HEK293 (cell line): ENCODE data around the gene COL12A1.

ENCODE experiments used
- CTCF ChIA-PET: fragments of 350-600 bp; formaldehyde crosslinking; extraction: SDS; loops from one replicate; lab custom pipeline; 2021; ENCODE audit warnings: antibody characterized with exemption; lab: Yijun Ruan, JAX
- POLR2A ChIA-PET: fragments of 300-600 bp; formaldehyde crosslinking; extraction: SDS; loops from one replicate; lab custom pipeline; 2020; ENCODE audit warnings: antibody characterized with exemption, inconsistent platforms; lab: Yijun Ruan, JAX
- H3K27ac ChIP-seq: fragments of 200-500 bp; sonication (Bioruptor generic); 2 replicates; pipeline ENCODE4 v1.5.1; 2014; ENCODE audit warnings: low read depth, low read length, control low read depth, inconsistent platforms; ENCODE audit errors: extremely low read depth
- H3K36me3 ChIP-seq, 2 experiments: fragments of 200-500 bp in 1 of 2; sonication (Bioruptor generic) in 1 of 2; 1 replicate in 1 of 2; 2 replicates in 1 of 2; pipeline ENCODE4 v1.5.1; 2014 to 2017; ENCODE audit warnings: inconsistent platforms in 2 of 2, low read length in 2 of 2; ENCODE audit not compliant: control insufficient read depth in 2 of 2, insufficient read depth in 1 of 2
- H3K4me1 ChIP-seq: fragments of 200-500 bp; sonication (Bioruptor generic); 2 replicates; pipeline ENCODE4 v1.5.1; 2014; ENCODE audit warnings: mild to moderate bottlenecking, low read length, inconsistent platforms; ENCODE audit not compliant: control insufficient read depth, insufficient read depth
- H3K4me3 ChIP-seq: 2 replicates; pipeline ENCODE4 v1.5.1; 2011; ENCODE audit warnings: low read depth, mild to moderate bottlenecking, control low read depth, low read length, moderate library complexity
- H3K9me3 ChIP-seq: fragments of 200-500 bp; sonication (Bioruptor generic); 2 replicates; pipeline ENCODE4 v1.5.1; 2014; ENCODE audit warnings: low read depth, low read length, inconsistent platforms; ENCODE audit not compliant: control insufficient read depth, insufficient read depth
- BCL11B ChIP-seq: fragments of 450-650 bp; formaldehyde crosslinking; IDR thresholded peaks from 2 replicates; pipeline ENCODE4 v1.5.1; 2016; ENCODE audit warnings: low read depth, missing biosample characterization, missing genetic modification characterization
- GLI2 ChIP-seq: fragments of 450-650 bp; formaldehyde crosslinking; IDR thresholded peaks from 2 replicates; pipeline ENCODE4; 2017; ENCODE audit warnings: missing biosample characterization, missing genetic modification characterization, low read depth, borderline replicate concordance
- GLI4 ChIP-seq: fragments of 450-650 bp; formaldehyde crosslinking; IDR thresholded peaks from 2 replicates; pipeline ENCODE4 v1.5.1; 2016; ENCODE audit warnings: missing biosample characterization, missing genetic modification characterization
- KLF1 ChIP-seq: fragments of 450-650 bp; formaldehyde crosslinking; IDR thresholded peaks from 2 replicates; pipeline ENCODE4 v1.5.1; 2016; ENCODE audit warnings: missing biosample characterization, missing genetic modification characterization
- ZBTB7A ChIP-seq: fragments of 450-650 bp; formaldehyde crosslinking; IDR thresholded peaks from 2 replicates; pipeline ENCODE4 v1.5.1; 2016; ENCODE audit warnings: low read depth, missing biosample characterization, missing genetic modification characterization
- ZFP41 ChIP-seq: fragments of 450-650 bp; formaldehyde crosslinking; IDR thresholded peaks from 2 replicates; pipeline ENCODE4 v1.5.1; 2016; ENCODE audit warnings: missing biosample characterization, missing genetic modification characterization, borderline replicate concordance
- ZIC2 ChIP-seq: fragments of 450-650 bp; formaldehyde crosslinking; IDR thresholded peaks from 2 replicates; pipeline ENCODE4 v1.5.1; 2016; ENCODE audit warnings: missing biosample characterization, missing genetic modification characterization
- ZNF202 ChIP-seq: fragments of 450-650 bp; formaldehyde crosslinking; IDR thresholded peaks from 2 replicates; pipeline ENCODE4 v1.5.1; 2016; ENCODE audit warnings: missing biosample characterization, missing genetic modification characterization, borderline replicate concordance
- ZNF214 ChIP-seq: fragments of 450-650 bp; formaldehyde crosslinking; IDR thresholded peaks from 2 replicates; pipeline ENCODE4 v1.5.1; 2017; ENCODE audit warnings: missing biosample characterization, mild to moderate bottlenecking, missing genetic modification characterization, borderline replicate concordance
- ZNF266 ChIP-seq: fragments of 450-650 bp; formaldehyde crosslinking; IDR thresholded peaks from 2 replicates; pipeline ENCODE4 v1.5.1; 2016; ENCODE audit warnings: missing biosample characterization, missing genetic modification characterization, low read depth
- ZNF629 ChIP-seq: fragments of 450-650 bp; formaldehyde crosslinking; IDR thresholded peaks from 2 replicates; pipeline ENCODE4 v1.5.1; 2017; ENCODE audit warnings: missing biosample characterization, missing genetic modification characterization
- ZNF677 ChIP-seq: fragments of 450-650 bp; IDR thresholded peaks from 2 replicates; pipeline ENCODE4 v1.5.0; 2018; ENCODE audit warnings: missing biosample characterization, mild to moderate bottlenecking, missing genetic modification characterization, moderate library complexity
- ZNF747 ChIP-seq: fragments of 450-650 bp; formaldehyde crosslinking; IDR thresholded peaks from 2 replicates; pipeline ENCODE4 v1.5.1; 2016; ENCODE audit warnings: missing biosample characterization, missing genetic modification characterization
- ZNF768 ChIP-seq: fragments of 450-650 bp; formaldehyde crosslinking; IDR thresholded peaks from 2 replicates; pipeline ENCODE4 v1.5.1; 2018; ENCODE audit warnings: missing biosample characterization, mild to moderate bottlenecking, missing genetic modification characterization
- TF ChIP-seq, protein P1 (sequence below): fragments of 450-650 bp; formaldehyde crosslinking; IDR thresholded peaks from 2 replicates; pipeline ENCODE4 v1.5.1; 2016; ENCODE audit warnings: missing biosample characterization, missing genetic modification characterization
- TF ChIP-seq, protein P2 (sequence below): fragments of 450-650 bp; formaldehyde crosslinking; IDR thresholded peaks from 2 replicates; pipeline ENCODE4 v1.5.1; 2016; ENCODE audit warnings: missing biosample characterization, missing genetic modification characterization
- TF ChIP-seq, protein P3 (sequence below): fragments of 450-650 bp; formaldehyde crosslinking; IDR thresholded peaks from 2 replicates; pipeline ENCODE4 v1.5.1; 2017; ENCODE audit warnings: missing biosample characterization, mild to moderate bottlenecking, missing genetic modification characterization, moderate library complexity

COL12A1 gene

DNA sequence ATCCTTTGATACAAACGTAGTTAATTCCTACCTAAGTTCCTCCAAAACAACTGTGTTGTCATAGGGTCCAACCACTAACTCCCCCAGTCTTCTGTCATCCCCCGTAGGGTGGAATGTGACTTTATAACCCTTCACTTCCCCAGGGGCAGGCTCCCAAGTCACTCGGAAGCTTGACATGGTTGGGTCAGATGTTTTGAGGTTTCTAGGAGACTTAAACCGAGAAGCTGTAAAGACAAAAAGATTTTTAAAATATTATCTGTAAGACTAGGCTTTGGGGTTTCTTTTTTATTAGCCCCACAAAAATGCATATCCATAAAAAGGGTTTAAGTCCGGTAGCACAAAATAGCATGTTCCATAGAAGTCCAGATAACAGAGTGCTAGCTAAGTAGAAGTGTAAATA, 50.2 kb downstream of the COL12A1 start (continued):
- TF ChIP-seq, protein P1, sequence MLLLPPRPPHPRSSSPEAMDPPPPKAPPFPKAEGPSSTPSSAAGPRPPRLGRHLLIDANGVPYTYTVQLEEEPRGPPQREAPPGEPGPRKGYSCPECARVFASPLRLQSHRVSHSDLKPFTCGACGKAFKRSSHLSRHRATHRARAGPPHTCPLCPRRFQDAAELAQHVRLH = no peak
- TF ChIP-seq, protein P2, sequence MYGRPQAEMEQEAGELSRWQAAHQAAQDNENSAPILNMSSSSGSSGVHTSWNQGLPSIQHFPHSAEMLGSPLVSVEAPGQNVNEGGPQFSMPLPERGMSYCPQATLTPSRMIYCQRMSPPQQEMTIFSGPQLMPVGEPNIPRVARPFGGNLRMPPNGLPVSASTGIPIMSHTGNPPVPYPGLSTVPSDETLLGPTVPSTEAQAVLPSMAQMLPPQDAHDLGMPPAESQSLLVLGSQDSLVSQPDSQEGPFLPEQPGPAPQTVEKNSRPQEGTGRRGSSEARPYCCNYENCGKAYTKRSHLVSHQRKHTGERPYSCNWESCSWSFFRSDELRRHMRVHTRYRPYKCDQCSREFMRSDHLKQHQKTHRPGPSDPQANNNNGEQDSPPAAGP (tag by site-specific recombination) = no peak
- TF ChIP-seq ZNF747 (tag by site-specific recombination) (no peak), KLF1 (tag by site-specific recombination) (no peak), ZNF266 (tag by site-specific recombination) (no peak), ZFP41 (tag by site-specific recombination) (no peak), ZBTB7A (tag by site-specific recombination) (no peak), ZNF768 (tag by site-specific recombination) (no peak), ZNF202 (tag by site-specific recombination) (no peak), ZIC2 (tag by site-specific recombination) (no peak)
- TF ChIP-seq, protein P3, sequence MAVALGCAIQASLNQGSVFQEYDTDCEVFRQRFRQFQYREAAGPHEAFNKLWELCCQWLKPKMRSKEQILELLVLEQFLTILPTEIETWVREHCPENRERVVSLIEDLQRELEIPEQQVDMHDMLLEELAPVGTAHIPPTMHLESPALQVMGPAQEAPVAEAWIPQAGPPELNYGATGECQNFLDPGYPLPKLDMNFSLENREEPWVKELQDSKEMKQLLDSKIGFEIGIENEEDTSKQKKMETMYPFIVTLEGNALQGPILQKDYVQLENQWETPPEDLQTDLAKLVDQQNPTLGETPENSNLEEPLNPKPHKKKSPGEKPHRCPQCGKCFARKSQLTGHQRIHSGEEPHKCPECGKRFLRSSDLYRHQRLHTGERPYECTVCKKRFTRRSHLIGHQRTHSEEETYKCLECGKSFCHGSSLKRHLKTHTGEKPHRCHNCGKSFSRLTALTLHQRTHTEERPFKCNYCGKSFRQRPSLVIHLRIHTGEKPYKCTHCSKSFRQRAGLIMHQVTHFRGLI = no peak
- TF ChIP-seq, all 188 proteins: peak for 0

DNA sequence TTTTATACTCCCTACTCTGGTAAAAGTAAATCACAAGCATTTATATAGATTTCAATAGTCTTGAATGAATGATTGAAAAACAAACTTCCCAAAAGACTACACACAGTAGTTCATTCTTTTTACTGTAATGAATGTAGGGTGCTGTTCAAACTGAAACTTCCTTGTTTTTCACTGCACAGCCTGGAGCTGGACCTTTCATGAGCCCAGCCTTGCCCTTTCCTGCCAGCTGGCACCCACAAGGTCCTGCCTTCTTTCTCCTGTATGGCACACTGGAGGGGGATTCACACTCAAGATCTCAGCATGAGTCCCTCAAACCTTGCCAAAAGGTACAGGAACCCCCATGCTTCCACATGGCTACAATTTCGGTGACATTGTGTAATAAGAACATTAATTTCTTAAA, 50.9 kb downstream of the COL12A1 start:
- no peak overlapping the region for H3K4me3 ChIP-seq
- CTCF ChIA-PET = interaction anchor here (0.7 to 1.4 kb wide), 6 partner anchors 11 to 81 kb away, joined by 3 read pairs; partner anchors contain the start of gene COL12A1
- no peak for TF ChIP-seq ZNF677 (tag by site-specific recombination)
- no peak for TF ChIP-seq BCL11B
- no peak overlapping the region for H3K27ac ChIP-seq
- no peaks in the 10 kb centered on the region for H3K9me3 ChIP-seq
- POLR2A ChIA-PET = no interaction called here
- H3K4me1 ChIP-seq = no peaks in the 10 kb centered on the region
- peaks cover 0 to 3% of the 10 kb centered on the region in 2 experiments; a peak in 1 of 3 replicates for H3K36me3 ChIP-seq

DNA sequence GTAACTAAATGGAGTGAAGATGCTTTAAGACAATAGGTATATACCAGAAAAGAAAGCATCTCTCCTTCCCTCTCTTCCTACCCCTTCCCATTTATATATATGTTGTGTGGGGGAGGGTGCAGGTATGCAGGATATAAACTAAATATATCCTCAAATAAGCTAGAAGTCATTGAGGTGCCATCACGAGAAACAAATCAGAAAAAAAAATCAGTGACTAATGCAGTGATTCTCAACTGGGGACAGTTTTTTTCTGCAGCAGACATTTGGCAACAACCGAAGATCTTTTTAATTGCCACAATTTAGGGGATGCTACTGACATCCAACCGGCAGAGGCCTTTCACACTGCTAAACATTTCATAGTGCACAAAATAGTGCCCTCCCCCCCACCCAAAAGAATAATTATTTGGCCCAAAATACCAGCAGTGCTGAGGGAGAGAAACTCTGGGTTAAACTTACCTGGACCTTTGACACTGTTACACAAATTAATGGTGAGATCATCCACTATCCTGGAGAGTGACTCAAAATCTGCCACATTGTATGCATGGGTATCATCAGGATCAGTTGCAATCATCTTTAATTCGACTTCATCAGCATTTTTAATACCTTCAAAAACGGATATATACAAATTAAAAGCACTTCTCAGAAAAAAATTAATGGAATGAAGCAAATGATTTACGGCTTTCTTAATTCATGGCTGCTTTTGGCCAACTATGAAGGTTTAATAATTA, 55.0 kb downstream of the COL12A1 start:
- Histone ChIP-seq H3K4me1 (no peaks in the 10 kb centered on the region), H3K27ac (no peak overlapping the region)
- TF ChIP-seq GLI4 (tag by site-specific recombination) = no peak
- TF ChIP-seq, protein P2 (tag by site-specific recombination) = no peak
- no peak for TF ChIP-seq GLI2
- no peak for TF ChIP-seq ZNF629 (tag by site-specific recombination)
- TF ChIP-seq ZNF214 (tag by site-specific recombination) = no peak
- TF ChIP-seq, all 188 proteins: peak for 0
- ChIA-PET POLR2A (no interaction called here), CTCF (interaction anchor here (0.7 kb wide), 1 partner anchor 32 kb away, joined by 3 read pairs; no protein-coding TSS in a partner anchor)
- no peak overlapping the region for H3K4me3 ChIP-seq
- peaks cover 0 to 3% of the 10 kb centered on the region in 2 experiments; a peak in 1 of 3 replicates for H3K36me3 ChIP-seq
- no peaks in the 10 kb centered on the region for H3K9me3 ChIP-seq
